Stimulated activated CD8-positive, alpha-beta memory T cell treated with anti-CD3 and anti-CD28 coated beads, Interleukin-15, amount 100 ng/mL, for 1 hour (primary cell): ENCODE data around the gene SERBP1.

Experiments used
- DNase-seq: peaks from one replicate; pipeline ENCODE4 v3.0.0-alpha.2; 2020; ENCODE audit warnings: low read depth

The SERBP1 gene

GRCh38 chr1:67361641-67362040, 68.6 kb downstream of the SERBP1 start:
- DNase-seq: no peak

GRCh38 chr1:67359592-67359991, 70.6 kb downstream of the SERBP1 start:
- no peak for DNase-seq
